GM12874 (cell line): ENCODE measurements around the gene SAP25.

Source experiments
- CTCF ChIP-seq: IDR thresholded peaks from 2 replicates; pipeline ENCODE4 v1.5.1; 2011; ENCODE audit warnings: low read depth, mild to moderate bottlenecking, control low read depth, low read length, moderate library complexity; ENCODE audit not compliant: insufficient read depth

SAP25 gene

GRCh38 chr7:100540073-100540723 lies 33.5 kb downstream of the SAP25 start:
- TF ChIP-seq CTCF: no peak

GRCh38 chr7:100539436-100540006 lies 34.2 kb downstream of the SAP25 start:
- TF ChIP-seq CTCF: no peak

- no peak for TF ChIP-seq CTCF
These were observed 34.9 kb downstream of the SAP25 start, which contains the start of gene AGFG2 for GRCh38 chr7:100538654-100539435. Gene AGFG2 (plus strand): TSS chr7:100539203. CDS start chr7:100539347, 144 bp downstream.

- no peak for TF ChIP-seq CTCF
These were observed 35.4 kb downstream of the SAP25 start for GRCh38 chr7:100538348-100538653.

- TF ChIP-seq CTCF: no peak
These were observed 41.3 kb downstream of the SAP25 start for GRCh38 chr7:100532165-100533022.
